EH (cell line): ENCODE results near the gene NOC4L.

Source experiments
- DNase-seq: peaks from one replicate; pipeline ENCODE4 v3.0.0-alpha.2; 2015; ENCODE audit warnings: low read depth

Gene NOC4L

DNA sequence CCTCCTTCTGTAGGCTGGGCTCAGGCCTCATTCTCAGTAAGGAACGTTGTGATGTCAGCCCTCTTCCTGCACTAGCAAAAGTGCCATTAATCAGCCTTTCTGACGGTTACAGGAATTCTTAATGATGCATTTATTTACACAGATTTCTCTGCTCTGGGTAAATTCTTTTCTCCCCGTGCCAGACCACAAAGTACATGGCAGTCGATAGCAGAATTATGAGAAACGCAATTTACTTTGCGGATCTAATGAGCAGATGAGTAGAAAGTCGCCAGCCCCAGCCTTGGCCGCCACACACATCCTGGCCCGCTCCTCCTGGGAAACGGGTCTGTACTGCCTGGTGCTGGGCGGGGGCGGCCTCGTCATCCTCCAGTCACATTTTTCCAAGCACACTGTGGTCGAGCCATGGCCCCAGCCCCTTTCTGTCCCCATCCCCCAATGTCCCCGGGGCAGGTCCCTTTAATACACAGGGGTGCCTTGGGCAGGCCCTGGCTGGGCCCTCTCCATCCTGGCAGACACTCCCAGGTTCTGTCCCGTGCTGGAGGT, 25.9 kb downstream of the NOC4L start:
- peak; percentile 82 for DNase-seq

DNA sequence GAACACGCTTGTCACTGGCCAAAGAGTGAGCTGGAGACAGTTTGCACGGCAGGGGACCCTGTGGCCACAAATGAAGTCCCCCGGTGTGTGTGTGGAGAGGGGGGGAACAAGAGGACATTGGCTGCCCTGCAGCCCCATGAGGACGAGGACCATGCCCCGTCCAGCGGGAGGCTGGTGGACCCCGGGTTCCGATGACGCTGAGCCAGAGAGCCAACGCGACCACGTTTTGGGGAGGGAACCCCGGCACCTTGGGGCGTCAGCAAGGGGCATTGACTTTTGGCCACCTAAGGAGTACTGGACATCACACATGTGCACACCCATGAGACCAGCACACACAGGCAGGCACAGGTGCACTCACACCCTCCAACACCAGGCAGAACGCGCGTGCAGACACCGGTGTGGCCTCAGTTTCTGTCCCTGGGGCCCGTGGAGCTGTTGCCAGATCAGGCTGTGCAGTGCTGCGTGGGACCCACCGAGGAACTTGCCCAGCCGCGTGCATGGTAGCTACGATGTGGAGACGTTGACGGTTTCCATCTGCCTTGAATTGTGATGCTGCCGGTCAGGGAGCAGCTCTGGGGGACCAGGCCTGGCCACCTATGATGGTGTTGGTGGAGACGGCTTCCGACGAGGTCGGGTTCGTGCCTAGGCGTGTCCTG, 26.5 kb downstream of the NOC4L start:
- no peak for DNase-seq

DNA sequence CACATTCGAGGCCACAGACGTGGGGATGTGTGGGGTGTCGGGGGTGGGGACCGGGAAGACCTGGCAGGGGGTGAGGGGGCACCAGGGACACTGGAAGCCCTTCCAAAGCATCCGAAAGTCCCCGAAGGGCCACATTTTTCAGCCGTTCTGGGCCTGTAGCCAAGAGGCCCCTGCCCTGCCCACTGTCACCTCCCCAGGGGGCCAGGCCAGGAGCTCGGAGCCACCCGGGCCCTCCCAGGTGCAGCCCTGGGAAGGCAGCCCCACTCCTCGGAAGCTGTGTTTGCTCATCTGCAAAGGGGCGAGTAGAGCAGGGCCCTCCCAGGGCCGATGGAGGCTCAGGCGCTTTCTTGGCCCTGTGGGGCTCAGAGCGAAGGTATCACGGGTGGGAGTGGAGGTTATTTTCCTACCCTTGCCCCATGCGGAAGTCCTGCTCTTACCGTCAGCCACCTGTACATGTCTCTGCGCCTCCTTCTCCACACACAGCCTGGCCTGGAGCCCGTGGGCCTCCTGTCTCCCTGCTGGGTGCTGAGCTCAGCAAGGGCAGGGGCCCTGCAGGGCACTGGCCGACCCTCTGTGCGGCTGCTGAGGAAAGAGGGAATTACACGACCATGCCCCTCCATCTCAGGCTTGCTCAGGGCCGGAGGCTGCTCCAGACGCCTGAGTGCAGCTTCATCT, 27.2 kb downstream of the NOC4L start:
- no peak for DNase-seq

DNA sequence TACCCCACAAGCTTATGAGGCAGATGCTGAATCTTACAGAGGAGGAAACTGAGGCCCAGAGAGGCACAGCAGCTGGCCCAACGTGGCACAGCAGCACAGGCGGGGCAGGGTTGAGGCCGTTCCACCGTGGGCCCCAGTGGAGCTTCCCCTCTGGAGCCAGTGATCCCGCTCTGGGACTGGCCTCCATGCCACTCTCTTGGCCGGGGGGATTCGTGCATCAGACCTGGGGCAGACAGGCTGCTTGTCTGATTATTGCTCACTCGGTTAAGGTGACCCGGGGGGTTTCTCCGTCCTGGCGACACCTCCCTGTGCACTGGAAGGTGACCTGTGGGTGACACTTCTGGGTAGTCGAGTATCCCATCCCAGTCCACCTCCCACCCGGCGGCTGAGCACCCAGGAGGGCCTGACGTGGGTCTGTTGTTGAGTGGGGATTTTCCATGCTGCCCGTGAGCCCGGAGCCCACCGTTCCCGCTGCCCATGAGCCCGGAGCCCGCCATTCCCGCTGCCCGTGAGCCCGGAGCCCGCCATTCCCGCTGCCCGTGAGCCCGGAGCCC, 27.8 kb downstream of the NOC4L start:
- DNase-seq = no peak

DNA sequence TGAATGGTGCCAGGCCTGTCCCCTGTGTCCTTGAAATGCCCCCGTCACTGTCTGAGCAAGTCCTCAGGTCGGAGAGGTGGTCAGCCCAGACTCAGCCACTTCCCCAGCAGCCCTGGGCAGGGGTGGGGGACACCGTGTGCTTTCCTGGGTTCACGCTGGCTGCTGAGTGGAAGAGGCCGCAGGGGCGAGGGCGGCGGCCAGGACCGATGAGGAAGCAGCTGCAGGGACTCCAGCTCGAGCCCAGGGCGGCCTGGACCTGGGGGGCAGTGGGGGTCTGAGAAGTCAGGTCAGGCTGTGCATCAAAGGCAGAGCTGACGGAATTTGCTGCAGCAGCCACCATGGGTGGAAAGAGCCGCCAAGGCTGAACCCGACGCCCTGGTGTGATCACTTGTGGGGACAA, 28.4 kb downstream of the NOC4L start:
- DNase-seq = no peak

DNA sequence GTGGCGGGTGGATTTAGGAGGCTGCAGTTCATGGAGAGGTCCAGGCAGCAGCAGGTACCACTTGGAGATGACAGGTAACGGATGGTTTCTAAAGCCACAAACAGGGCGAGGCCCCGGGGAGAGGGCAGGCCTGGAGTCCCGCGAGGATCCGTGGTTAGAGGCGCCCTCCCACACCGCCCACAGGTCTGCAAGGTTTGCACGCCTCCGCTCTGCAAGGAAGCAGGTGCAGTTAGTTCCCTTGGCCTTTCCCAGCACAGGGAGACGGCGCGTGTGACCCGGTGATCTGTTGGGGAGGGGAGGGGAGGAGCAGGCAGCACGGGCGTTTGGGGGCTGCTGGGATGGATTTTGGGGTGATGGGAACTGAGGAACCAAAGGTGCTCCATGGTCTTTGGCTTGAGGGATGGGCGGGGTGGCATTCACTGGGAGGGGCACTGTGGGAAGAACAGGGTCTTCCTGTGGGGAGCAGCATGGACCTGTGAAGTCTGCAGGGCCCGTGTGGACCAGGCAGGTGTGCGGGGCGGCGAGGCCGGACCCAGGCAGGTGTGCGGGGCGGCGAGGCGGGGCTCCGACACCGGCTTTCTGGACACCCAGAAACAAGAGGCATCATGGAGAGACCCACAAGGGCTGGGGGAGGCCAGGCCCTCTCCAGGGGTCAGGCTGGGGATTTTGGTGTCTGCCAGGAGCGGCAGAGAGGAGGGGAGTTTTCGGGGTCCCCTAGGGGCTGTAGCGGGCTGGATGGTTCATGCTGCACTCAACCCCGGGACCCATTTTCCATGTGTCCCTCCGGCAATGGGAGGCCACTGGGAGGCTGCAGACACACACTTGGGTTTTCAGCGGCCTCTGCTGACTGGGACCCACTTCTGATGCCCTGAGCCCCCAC, 29.1 kb downstream of the NOC4L start:
- DNase-seq = no peak

DNA sequence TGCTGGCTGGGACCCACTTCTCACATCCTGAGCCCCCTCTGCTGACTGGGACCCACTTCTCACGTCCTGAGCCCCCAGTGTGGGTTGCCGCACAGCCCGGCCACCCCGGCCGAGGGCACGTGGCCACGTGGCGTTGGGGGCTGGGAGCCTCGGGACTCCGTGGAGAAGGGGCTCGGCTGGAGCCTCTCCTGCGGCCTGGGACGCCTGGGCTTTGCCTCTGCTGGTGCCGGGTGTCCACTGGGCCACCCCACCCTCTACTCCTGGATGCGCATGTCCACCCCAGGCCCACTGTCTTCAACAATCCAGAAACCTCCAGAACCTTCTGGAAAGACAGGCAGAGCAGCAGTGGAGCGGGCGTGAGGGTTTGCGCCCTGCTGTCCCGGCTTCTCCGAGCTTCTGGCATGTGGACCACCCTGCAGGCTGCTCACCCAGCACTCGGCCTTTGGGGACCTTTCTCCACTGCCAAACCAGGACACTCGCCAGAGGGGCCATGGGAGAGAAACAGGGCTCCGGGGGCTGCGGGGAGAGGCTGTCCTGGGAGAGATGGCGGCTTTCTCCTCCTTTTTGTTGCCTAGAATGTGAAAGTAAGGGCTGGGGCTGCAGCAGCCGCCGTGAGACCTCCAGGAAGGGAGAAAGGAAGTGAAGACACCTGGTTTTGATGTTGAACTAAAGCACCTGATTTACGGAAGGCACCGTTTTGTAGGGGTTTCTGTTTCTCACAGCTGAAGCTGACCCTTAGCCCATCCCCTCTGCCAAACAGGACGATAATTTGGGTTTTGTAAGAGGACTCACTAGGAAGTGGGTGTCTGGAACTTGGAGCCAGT, 30.0 kb downstream of the NOC4L start:
- no peak for DNase-seq

DNA sequence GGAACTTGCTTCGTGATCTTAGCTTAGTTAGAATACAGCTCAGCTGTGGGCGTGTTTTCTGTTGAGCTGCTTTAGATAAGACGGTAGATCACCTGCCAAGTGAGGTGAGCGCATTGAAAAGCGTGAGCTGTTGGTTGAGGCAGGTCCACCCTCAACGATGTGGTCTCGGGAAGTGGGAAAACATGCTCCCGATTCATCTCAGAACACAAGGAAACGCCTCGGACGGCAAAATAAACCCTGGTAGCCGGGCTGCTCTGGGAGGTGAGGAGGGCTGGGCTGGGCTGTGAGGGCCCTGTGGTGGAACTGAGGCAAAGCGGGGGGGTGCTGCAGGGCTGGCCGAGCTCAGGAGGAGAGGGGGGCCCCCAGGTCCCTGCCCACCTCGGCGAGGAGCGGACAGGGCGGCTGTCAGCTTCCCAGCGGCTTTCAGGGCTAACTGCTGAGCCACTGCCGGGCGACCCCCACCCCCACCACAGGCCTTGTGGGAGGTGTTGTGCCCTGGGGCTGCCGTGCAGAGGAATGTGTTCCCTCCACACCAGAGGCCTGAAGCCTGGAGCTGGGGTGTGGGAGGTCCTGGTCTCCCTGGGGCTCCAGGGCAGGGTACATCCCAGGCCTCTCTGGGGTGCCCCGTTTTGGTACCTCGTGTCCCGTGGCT, 30.7 kb downstream of the NOC4L start:
- no peak for DNase-seq

DNA sequence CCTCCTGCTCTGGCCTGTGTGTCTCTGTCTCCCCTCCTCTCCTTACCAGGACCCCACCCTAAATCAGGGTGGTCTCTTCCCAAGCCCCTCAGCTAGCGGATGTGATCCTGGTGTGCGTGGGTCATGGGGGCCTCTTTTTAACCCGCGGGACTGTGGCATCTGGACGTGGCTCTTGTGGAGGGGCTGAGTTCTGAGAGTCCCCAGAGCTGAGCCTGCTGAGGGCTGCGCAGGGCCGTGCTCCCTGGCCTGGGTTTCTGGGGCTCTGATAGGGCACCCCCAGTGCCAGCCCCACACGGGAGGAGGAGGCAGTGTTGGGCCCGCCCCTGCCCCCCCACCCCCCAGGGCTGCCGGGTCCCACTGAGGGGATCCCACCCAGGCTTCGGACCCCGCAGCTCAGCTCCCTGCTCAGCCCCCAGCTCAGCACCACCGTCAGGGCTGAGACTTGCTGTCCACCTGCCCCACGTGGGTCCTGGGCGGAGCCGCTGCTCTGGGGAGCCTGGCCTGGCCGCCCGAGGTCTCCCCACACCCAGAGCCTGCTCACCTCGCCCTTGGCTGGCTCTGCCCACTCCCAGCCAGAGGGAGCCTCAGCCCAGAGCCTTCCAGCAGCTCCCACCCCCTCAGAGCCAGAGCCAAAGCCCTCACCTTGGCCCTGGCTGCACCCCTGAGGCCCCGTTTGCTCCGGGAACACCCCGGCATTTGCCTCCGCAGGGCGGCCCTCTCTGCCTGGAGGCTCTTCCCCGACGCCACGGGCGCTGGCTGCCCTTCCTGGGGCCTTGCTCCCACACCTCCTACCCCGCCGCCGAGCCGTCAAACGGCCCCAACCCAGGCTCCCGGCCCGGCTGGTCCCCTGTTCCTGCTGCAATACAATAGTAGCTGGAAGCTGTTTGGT, 31.5 kb downstream of the NOC4L start:
- DNase-seq = no peak

DNA sequence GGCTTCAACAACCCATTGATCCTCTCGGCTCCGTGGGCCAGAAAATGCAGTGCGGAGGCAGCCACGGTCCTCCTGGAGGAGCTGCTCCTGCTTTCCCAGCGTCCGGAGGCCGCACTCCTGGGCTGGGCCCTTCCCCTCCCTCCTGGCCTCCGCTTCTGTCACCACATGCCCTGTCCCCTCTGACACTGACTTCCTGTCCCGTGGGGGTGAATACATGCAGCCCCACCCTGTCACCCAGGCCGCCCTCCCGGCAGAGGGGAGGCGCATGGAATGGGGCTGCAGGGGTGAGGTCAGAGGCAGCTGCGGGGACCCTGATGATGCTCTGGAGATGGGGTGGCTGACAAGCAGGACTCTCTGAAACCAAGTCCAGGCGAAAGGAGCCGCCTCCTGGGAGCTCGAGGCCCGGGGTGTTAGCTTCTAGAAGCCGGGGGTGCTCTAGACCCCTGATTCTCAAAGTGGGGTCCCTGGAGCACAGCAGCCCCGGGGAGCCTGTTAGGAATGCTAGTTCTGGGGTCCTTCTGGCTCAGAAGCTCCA, 32.2 kb downstream of the NOC4L start:
- DNase-seq = no peak

DNA sequence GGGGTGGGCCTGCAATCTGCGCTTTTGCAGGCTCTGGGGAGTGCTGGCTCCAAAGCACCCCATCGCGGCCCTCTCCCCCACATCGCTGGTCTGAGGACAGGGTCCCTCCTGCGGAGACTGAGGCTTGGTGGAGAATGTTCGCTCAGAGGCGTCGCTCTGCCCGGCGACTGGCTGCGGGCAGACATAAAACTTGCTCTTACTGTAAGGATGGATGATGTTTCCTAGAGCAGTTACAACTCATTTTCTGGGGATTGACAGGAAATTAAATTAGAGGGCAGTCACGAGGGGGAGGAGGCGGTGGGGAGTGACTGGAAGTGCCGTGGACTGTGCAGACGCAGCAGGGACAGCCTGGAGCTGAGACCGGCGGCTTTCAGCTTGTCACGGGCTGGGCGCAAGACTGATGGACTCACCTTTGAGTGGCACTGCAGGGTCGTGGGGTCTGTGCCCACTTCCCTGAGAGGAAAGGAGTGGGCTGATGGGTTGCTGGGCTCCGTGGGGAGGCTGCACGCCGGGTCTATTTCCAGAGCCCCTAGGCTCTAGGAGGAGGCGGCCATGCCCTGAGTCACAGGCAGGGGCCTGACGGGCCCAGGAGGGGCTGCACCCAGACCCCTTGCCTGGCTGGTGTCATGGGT, 32.8 kb downstream of the NOC4L start:
- no peak for DNase-seq

DNA sequence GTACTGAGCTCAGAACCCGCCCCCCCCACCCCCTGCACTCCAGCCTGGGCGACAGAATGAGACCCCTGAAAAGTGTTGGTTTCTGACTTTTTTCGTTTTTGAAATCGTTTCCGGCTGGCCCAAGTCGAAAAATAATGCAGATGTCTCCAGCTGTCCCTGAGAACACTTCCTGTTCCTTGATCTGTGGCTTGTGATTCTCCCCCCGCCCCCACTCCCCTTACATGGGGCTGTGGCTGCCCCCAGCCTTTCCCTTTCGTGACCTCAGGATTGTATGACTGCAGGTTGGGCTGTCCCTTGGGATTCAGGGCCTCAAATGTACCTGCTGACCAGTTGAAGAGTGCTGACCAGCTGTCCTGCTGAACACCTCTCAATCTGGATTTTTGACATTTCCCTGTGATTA, 34.1 kb downstream of the NOC4L start:
- DNase-seq = no peak

DNA sequence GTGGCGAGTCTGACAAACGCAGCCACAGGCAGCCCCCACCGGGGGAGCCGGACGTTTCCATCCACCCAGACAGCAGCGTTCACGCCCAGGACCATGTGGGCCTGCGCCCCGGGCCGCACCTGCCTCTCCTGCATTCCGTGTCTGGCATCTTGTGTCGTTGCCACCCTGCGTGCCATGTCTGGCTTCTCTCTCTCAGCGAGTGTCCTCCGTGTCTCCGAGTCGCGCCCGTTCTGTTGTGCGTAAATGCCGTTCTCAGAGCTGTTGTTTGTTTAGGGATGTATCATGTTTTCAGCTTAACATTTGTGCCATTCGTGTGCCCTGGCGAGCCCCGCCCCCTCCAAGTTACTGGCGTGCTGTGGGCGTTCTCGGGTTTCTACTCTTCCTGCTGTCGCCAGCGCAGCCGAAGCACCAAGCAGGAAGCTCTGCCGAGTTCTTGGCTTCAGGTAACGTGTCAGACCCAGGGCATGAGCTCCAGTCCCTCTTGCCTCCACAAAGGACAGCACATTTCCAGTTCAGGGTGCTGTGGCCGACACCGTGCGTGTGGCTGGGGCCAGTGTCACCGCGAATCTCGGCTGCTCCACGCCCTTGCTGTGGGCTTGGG, 34.6 kb downstream of the NOC4L start:
- DNase-seq = no peak

DNA sequence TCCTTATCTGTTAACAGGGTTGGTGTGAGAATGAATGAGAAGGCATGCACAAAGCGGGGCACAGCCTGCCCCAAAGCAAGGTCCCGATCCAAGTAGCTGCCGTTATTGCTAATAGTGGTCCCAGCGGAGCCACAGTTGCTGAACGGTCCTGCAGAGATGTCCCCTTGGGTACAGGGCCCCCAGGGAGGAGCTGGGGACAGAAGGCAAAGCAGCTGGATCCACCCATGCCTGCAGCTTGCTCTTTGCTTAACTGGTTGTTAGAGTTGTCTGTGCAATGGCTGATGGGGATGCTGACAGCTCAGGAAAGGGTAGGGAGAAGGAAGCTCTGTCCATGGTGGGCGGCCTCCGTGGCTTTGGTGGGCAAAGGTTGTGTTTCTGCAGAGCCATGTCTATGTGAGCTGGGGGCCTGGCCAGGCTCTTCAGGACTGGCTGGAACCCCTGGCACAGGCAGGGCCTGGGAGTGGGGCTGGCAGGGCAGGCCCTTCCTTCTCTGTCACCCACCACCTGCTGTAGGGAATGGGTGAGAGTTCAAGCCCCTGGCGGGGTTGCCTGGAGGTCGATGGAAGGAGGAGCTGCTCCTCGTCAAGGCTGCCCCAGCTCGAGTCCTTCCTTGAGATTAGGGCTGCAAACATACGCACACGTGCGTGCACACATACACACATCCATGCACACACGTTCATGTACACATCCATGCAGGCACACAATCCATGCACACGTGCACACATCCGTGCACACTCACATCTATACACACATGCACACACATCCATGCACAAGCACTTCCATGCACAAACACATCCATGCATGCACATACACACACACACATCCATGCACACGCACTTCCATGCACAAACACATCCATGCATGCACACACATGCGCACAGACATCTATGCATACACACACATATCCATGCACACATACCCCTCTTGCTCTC, 35.4 kb downstream of the NOC4L start:
- no peak for DNase-seq

DNA sequence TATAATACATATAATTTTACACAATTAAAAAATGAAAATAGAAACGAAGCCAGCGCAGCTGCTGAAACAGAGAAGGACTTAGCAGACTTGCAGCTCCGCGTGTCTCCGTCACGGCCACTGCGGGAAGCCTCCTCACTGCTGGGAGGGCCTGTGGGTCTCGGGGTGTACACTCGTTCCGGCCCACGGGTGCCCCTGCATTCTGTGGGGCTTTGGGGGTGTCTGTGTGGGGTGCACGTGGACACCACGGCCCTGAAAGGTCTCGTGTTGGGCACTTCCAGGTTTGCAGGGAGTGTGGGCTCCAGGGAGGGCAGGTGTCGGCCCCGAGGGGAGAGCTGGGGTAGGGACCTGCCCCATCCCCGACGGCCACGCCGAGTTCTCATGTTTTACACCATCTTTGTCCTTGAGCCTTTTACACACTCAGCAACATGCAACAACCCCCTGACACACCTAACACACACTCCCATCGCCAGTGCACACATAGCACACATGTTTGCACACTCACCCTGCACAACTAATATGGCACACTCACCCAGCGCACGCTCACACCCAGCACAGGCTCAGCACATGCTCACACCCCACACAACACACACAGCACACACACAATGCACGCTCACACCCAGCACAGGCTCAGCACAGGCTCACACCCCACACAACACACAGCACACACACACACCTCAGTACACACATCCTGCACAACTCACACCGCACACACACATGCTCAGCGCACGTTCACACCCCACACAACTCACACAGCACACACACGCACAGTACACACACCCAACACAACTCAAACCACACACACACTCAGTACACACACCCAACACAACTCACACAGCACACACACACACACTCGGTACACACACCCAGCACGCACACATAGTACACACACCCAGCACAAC, 36.6 kb downstream of the NOC4L start:
- no peak for DNase-seq

DNA sequence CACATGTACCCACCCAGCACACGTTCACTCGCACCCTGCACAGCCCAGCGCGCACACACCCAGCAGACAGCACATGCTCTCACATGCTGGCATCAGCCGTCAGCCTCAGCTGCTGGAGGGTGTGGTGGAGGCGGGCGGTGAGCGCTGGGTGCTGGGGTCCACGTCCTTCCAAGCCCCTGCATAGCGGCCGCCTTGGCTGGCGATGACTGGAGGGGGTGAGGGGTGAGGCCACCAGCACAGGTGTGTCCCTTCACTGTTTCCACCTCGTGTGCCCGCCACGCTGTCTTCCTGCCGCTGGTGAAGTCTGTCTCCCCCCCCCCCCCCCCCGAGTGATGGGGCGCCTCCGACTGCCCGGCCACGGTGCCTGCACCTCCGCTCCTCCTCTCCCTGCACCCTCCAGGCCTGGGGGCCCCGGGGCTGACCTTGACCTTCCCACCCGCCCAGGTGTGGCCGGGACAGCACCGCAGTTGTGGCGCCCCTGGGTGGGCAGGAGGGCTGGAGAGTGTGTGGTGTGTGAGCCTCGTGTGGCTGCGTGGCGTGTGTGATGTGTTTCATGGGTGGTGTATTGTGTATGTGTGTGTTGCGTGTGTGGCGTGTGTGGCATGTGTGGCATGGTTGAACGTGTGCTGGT, 37.4 kb downstream of the NOC4L start:
- no peak for DNase-seq
